Parathyroid adenoma (tissue), 2 donors: ENCODE data around the gene ZNF420.

Experiments
- H2AFZ ChIP-seq: fragments of 300-600 bp; sonication (generic); one replicate; pipeline ENCODE4 v1.7.0; 2017; ENCODE audit warnings: antibody characterized with exemption, mild to moderate bottlenecking
- H3K27ac ChIP-seq: fragments of 300-600 bp; sonication (generic); one replicate; pipeline ENCODE4 v1.7.0; 2017
- H3K27me3 ChIP-seq: fragments of 300-600 bp; sonication (generic); one replicate; pipeline ENCODE4 v1.7.0; 2017; ENCODE audit warnings: low read length; ENCODE audit not compliant: control insufficient read depth, insufficient read depth
- H3K36me3 ChIP-seq: fragments of 300-600 bp; sonication (generic); one replicate; pipeline ENCODE4 v1.7.0; 2017; ENCODE audit warnings: low read length; ENCODE audit not compliant: control insufficient read depth, insufficient read depth
- H3K4me1 ChIP-seq: fragments of 300-600 bp; sonication (generic); one replicate; pipeline ENCODE4 v1.7.0; 2017; ENCODE audit warnings: control low read depth
- H3K4me2 ChIP-seq: fragments of 300-600 bp; sonication (generic); one replicate; pipeline ENCODE4 v1.7.0; 2017; ENCODE audit warnings: low read length
- H3K4me3 ChIP-seq: fragments of 300-600 bp; sonication (generic); one replicate; pipeline ENCODE4 v1.7.0; 2017; ENCODE audit warnings: low read depth, low read length
- H3K79me2 ChIP-seq: fragments of 300-600 bp; sonication (generic); one replicate; pipeline ENCODE4 v1.7.0; 2017; ENCODE audit warnings: control low read depth
- H3K9ac ChIP-seq: fragments of 300-600 bp; sonication (generic); one replicate; pipeline ENCODE4 v1.7.0; 2017; ENCODE audit warnings: mild to moderate bottlenecking
- H3K9me3 ChIP-seq: fragments of 300-600 bp; sonication (generic); one replicate; pipeline ENCODE4 v1.7.0; 2017; ENCODE audit warnings: low read length; ENCODE audit not compliant: control insufficient read depth
- CTCF ChIP-seq: fragments of 300-600 bp; sonication (generic); IDR thresholded peaks from one replicate; pipeline ENCODE4 v1.7.0; 2017; ENCODE audit warnings: antibody characterized with exemption, mild to moderate bottlenecking
- donor health status: primary hyperparathyroidism.

The ZNF420 gene

GRCh38 chr19:37077934-37078716 is at the start of gene ZNF420:
TSS of gene ZNF420 (plus strand) at chr19:37078433. CDS start at chr19:37089119, 10,686 bp downstream.
- Histone ChIP-seq H3K36me3 (no peaks in the 10 kb centered on the region), H2AFZ (peak within 1 kb of the TSS; percentile 97), H3K9ac (peak within 1 kb of the TSS; percentile 85)

DNA sequence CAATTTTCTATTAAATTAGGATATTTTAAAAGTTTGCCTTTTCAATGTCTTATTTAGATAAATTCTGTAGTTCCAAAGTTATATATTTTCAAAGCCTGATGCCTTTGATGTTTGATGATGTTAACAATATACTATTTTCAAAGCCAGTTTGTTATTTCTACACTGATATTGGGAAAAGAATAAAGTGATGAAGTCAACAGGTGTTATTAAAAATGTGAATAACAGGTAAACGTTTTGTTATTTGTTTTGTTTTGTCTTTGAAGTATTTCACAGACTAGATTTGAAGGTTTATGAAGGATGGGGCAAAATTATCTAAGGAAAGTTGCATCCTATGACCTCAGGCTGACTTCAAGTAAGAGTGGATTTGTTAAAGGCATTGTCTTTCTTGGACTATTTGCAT is 33.1 kb upstream of the ZNF420 start:
- no peak overlapping the region for H2AFZ ChIP-seq
- H3K27ac ChIP-seq, result no peak overlapping the region
- no peaks in the 10 kb centered on the region for H3K36me3 ChIP-seq
- no peaks in the 10 kb centered on the region for H3K4me1 ChIP-seq
- H3K9ac ChIP-seq, result no peak overlapping the region
- H3K4me3 ChIP-seq, result no peak overlapping the region
- no peaks in the 10 kb centered on the region for H3K9me3 ChIP-seq
- no peak overlapping the region for H3K4me2 ChIP-seq
- H3K27me3 ChIP-seq, result no peaks in the 10 kb centered on the region
- H3K79me2 ChIP-seq, result no peaks in the 10 kb centered on the region
- no peak for TF ChIP-seq CTCF

More at GRCh38 chr19:37077934-37078716, at the start of gene ZNF420:
- Histone ChIP-seq H3K9me3 (no peaks in the 10 kb centered on the region), H3K4me3 (peak within 1 kb of the TSS; percentile 86), H3K79me2 (peaks cover 20% of the 10 kb centered on the region), H3K4me1 (peaks cover 8% of the 10 kb centered on the region), H3K27ac (peak within 1 kb of the TSS; percentile 85), H3K27me3 (no peaks in the 10 kb centered on the region), H3K4me2 (peak within 1 kb of the TSS; percentile 92)
- TF ChIP-seq CTCF, result no peak

DNA sequence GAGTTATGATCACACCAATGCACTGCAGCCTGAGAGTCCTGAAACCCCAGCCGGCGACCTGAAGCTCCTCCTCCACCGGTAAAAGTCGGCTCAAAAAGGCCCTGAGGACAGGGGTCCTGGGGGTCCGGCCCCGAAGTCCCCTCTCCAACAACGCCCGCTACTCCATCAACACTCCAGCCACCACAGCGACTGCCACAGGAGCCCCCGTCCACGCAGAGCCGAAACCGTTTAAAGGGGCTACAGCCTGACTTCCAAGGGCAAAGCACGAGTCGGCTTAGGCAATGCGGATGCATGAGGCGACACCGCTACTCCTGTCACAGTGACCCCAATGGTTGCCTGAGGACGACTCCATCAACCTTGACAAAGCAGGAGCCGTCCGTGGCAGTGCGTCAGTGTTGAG is 22.9 kb upstream of the ZNF420 start:
- H3K4me1 ChIP-seq, result no peaks in the 10 kb centered on the region
- no peak overlapping the region for H3K9ac ChIP-seq
- TF ChIP-seq CTCF, result no peak
- H3K79me2 ChIP-seq, result no peaks in the 10 kb centered on the region
- no peak overlapping the region for H3K4me3 ChIP-seq
- no peaks in the 10 kb centered on the region for H3K27me3 ChIP-seq
- H3K36me3 ChIP-seq, result no peaks in the 10 kb centered on the region
- no peak overlapping the region for H3K4me2 ChIP-seq
- H2AFZ ChIP-seq, result no peak overlapping the region
- no peaks in the 10 kb centered on the region for H3K9me3 ChIP-seq
- no peak overlapping the region for H3K27ac ChIP-seq

DNA sequence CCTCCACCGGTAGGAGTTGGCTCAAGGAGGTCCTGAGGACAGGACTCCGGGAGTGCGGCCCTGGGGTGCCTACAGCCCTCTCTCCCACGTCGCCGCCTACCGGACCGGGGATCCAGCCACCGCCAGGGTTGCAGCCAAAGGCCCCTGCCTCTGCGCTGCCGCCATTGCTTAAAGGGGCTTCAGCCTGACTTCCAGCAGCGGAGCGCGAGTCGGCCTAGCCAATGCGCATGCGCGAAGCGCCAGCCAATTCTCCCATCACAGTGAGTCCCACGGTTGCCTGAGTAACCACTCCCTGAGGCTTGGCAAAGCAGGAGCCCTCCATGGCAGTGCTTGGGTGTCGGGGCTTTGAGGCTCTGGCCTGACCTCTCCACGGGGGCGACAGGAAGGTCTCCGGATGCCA is 21.5 kb upstream of the ZNF420 start:
- Histone ChIP-seq H3K4me3 (no peak overlapping the region), H3K9me3 (no peaks in the 10 kb centered on the region)

More for the DNA sequence above, 21.5 kb upstream of the ZNF420 start:
- H2AFZ ChIP-seq, result no peak overlapping the region
- H3K27me3 ChIP-seq, result no peaks in the 10 kb centered on the region
- H3K79me2 ChIP-seq, result no peaks in the 10 kb centered on the region
- no peak overlapping the region for H3K4me2 ChIP-seq
- TF ChIP-seq CTCF, result no peak
- H3K27ac ChIP-seq, result no peak overlapping the region
- H3K36me3 ChIP-seq, result no peaks in the 10 kb centered on the region
- H3K4me1 ChIP-seq, result no peaks in the 10 kb centered on the region
- no peak overlapping the region for H3K9ac ChIP-seq
